ENCODE measurements around the gene STAT1.

DNA sequence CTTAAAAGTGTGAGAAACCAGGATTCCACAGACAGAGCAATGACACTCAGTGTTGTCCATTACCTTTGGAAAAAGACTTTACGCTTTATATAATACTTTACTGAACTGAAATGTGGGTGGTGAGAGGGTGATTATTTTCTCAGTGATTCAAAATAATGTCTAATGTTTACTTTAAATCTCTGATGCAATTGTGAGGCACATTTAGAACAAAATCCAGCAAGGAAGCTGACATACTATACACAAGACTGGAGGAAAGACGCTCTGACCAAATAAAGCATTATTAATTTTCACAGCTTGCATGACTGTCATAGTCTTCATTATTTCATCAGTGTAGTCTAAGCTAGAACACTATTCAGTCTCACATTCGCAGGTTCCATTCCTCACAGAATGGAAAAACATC lies 34.1 kb upstream of the STAT1 start:
- TF ChIP-seq ZNF391 (tag by site-specific recombination; IDR thresholded peaks at IDR 0.05; ENCODE audit: borderline replicate concordance, low read depth) (no peak), ZNF184 (tag by site-specific recombination; IDR thresholded peaks at IDR 0.05) (no peak), ZBTB17 (tag by site-specific recombination; IDR thresholded peaks at IDR 0.05) (no peak), TCF7L2 (IDR thresholded peaks at IDR 0.05; ENCODE audit: borderline replicate concordance, low read depth, low read length) (no peak), KLF7 (tag by site-specific recombination; IDR thresholded peaks at IDR 0.05; ENCODE audit: borderline replicate concordance) (no peak), ZNF274 (IDR thresholded peaks at IDR 0.05; ENCODE audit: low read length) (no peak), ZNF274 (tag by site-specific recombination; IDR thresholded peaks at IDR 0.05; ENCODE audit: borderline replicate concordance) (no peak), KLF10 (tag by site-specific recombination; IDR thresholded peaks at IDR 0.05) (no peak), ZNF629 (tag by site-specific recombination; IDR thresholded peaks at IDR 0.05) (no peak), ZNF623 (tag by site-specific recombination; IDR thresholded peaks at IDR 0.05) (no peak), TRIM28 (IDR thresholded peaks at IDR 0.05; ENCODE audit: borderline replicate concordance, low read length) (no peak)
- TF ChIP-seq, protein P1, sequence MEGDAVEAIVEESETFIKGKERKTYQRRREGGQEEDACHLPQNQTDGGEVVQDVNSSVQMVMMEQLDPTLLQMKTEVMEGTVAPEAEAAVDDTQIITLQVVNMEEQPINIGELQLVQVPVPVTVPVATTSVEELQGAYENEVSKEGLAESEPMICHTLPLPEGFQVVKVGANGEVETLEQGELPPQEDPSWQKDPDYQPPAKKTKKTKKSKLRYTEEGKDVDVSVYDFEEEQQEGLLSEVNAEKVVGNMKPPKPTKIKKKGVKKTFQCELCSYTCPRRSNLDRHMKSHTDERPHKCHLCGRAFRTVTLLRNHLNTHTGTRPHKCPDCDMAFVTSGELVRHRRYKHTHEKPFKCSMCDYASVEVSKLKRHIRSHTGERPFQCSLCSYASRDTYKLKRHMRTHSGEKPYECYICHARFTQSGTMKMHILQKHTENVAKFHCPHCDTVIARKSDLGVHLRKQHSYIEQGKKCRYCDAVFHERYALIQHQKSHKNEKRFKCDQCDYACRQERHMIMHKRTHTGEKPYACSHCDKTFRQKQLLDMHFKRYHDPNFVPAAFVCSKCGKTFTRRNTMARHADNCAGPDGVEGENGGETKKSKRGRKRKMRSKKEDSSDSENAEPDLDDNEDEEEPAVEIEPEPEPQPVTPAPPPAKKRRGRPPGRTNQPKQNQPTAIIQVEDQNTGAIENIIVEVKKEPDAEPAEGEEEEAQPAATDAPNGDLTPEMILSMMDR (tag by site-specific recombination; IDR thresholded peaks at IDR 0.05), result no peak
- TF ChIP-seq, protein P2, sequence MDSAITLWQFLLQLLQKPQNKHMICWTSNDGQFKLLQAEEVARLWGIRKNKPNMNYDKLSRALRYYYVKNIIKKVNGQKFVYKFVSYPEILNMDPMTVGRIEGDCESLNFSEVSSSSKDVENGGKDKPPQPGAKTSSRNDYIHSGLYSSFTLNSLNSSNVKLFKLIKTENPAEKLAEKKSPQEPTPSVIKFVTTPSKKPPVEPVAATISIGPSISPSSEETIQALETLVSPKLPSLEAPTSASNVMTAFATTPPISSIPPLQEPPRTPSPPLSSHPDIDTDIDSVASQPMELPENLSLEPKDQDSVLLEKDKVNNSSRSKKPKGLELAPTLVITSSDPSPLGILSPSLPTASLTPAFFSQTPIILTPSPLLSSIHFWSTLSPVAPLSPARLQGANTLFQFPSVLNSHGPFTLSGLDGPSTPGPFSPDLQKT (IDR thresholded peaks at IDR 0.05; ENCODE audit: borderline replicate concordance, low read depth, low read length), result no peak
- TF ChIP-seq, protein P3, sequence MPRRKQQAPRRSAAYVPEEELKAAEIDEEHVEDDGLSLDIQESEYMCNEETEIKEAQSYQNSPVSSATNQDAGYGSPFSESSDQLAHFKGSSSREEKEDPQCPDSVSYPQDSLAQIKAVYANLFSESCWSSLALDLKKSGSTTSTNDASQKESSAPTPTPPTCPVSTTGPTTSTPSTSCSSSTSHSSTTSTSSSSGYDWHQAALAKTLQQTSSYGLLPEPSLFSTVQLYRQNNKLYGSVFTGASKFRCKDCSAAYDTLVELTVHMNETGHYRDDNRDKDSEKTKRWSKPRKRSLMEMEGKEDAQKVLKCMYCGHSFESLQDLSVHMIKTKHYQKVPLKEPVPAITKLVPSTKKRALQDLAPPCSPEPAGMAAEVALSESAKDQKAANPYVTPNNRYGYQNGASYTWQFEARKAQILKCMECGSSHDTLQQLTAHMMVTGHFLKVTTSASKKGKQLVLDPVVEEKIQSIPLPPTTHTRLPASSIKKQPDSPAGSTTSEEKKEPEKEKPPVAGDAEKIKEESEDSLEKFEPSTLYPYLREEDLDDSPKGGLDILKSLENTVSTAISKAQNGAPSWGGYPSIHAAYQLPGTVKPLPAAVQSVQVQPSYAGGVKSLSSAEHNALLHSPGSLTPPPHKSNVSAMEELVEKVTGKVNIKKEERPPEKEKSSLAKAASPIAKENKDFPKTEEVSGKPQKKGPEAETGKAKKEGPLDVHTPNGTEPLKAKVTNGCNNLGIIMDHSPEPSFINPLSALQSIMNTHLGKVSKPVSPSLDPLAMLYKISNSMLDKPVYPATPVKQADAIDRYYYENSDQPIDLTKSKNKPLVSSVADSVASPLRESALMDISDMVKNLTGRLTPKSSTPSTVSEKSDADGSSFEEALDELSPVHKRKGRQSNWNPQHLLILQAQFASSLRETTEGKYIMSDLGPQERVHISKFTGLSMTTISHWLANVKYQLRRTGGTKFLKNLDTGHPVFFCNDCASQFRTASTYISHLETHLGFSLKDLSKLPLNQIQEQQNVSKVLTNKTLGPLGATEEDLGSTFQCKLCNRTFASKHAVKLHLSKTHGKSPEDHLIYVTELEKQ (tag by site-specific recombination; IDR thresholded peaks at IDR 0.05; ENCODE audit: borderline replicate concordance), result no peak
- TF ChIP-seq, protein P4, sequence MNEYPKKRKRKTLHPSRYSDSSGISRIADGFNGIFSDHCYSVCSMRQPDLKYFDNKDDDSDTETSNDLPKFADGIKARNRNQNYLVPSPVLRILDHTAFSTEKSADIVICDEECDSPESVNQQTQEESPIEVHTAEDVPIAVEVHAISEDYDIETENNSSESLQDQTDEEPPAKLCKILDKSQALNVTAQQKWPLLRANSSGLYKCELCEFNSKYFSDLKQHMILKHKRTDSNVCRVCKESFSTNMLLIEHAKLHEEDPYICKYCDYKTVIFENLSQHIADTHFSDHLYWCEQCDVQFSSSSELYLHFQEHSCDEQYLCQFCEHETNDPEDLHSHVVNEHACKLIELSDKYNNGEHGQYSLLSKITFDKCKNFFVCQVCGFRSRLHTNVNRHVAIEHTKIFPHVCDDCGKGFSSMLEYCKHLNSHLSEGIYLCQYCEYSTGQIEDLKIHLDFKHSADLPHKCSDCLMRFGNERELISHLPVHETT (tag by site-specific recombination; IDR thresholded peaks at IDR 0.05), result no peak

Data from HEK293 (cell line).